Gastrocnemius medialis (tissue), 4 donors: Measurements from ENCODE around the gene GAL3ST1. TPM values are rescaled to one million over a fixed set of nuclear protein-coding genes. Genes with fewer than 3 reads are reported as not detected.

Experiments used
- ATAC-seq, 2 donors: fragments of 150-250 bp; one replicate each; pipeline ENCODE4 v1.9.1; 2016
- DNase-seq, 2 donors: peaks; one replicate each; pipeline ENCODE4 v3.0.0-alpha.2; 2019
- H3K27ac ChIP-seq, 4 donors: fragments of 200-600 bp; sonication (generic); 1 replicate in 1 of 4; 2 replicates in 3 of 4; pipeline ENCODE4 v1.5.1; 2016 to 2018; ENCODE audit warnings: mild to moderate bottlenecking in 2 of 4, moderate library complexity in 1 of 4
- H3K27me3 ChIP-seq, 3 donors: fragments of 200-600 bp; sonication (generic) in 2 of 3; 1 replicate in 1 of 3; 2 replicates in 2 of 3; pipeline versions ENCODE4 v1.5.1 to v1.6.0; 2016 to 2019; ENCODE audit warnings: mild to moderate bottlenecking in 1 of 3, moderate library complexity in 1 of 3
- H3K36me3 ChIP-seq, 2 donors: fragments of 200-600 bp; sonication (generic) in 1 of 2; one replicate each; pipeline ENCODE4 v1.5.1; 2017 to 2018
- H3K4me1 ChIP-seq, 2 donors: fragments of 200-600 bp; sonication (generic) in 1 of 2; one replicate each; pipeline ENCODE4 v1.5.1; 2016 to 2017; ENCODE audit warnings: mild to moderate bottlenecking in 2 of 2
- H3K4me3 ChIP-seq, 4 donors: fragments of 200-600 bp; sonication (generic) in 3 of 4; 1 replicate in 1 of 4; 2 replicates in 3 of 4; pipeline ENCODE4 v1.5.1; 2016 to 2019; ENCODE audit warnings: mild to moderate bottlenecking in 2 of 4
- H3K9me3 ChIP-seq, 3 donors: fragments of 200-600 bp; sonication (generic) in 2 of 3; 1 replicate in 1 of 3; 2 replicates in 2 of 3; pipeline ENCODE4 v1.5.1; 2016 to 2019
- CTCF ChIP-seq, 5 experiments: fragments of 450-650 bp in 3 of 5; fragments of 200-600 bp in 2 of 5; sonication (generic) in 2 of 5; IDR thresholded peaks in 4 of 5; conservative IDR thresholded peaks in 1 of 5; 1 replicate in 4 of 5; 2 replicates in 1 of 5; pipeline ENCODE4 v1.5.1; 2016 to 2019; ENCODE audit warnings: antibody characterized with exemption in 5 of 5, mild to moderate bottlenecking in 3 of 5, moderate library complexity in 3 of 5
- POLR2A ChIP-seq, 2 donors: fragments of 450-650 bp; IDR thresholded peaks; one replicate each; pipeline ENCODE4 v1.6.1; 2017; ENCODE audit warnings: antibody characterized with exemption in 2 of 2, mild to moderate bottlenecking in 2 of 2, moderate library complexity in 2 of 2
- in situ Hi-C, 4 donors: fragments of 200-750 bp; cut with MboI; loops; one replicate each; pipeline versions ENCODE4 v1.15.0 to v1.8.0; 2017; ENCODE audit warnings: low sequenced_read_pairs in 4 of 4
- intact Hi-C: fragments of 100-400 bp; cut with DNase I; formaldehyde crosslinking; loops from one replicate; pipeline ENCODE4 v1.15.1; 2023; ENCODE audit warnings: low total_unique reads
- total RNA-seq, 4 donors: library from RNA; depleted of rRNA; stranded (reverse); fragments of >200 nt; gene quantifications; one replicate each; pipeline versions ENCODE4 v1.1.0 to v1.2.3, GENCODE V29; 2016

Gene GAL3ST1
- total RNA-seq, 4 donors from 2014 or later = 0.29 to 2.0 (median 1.2) TPM

DNA sequence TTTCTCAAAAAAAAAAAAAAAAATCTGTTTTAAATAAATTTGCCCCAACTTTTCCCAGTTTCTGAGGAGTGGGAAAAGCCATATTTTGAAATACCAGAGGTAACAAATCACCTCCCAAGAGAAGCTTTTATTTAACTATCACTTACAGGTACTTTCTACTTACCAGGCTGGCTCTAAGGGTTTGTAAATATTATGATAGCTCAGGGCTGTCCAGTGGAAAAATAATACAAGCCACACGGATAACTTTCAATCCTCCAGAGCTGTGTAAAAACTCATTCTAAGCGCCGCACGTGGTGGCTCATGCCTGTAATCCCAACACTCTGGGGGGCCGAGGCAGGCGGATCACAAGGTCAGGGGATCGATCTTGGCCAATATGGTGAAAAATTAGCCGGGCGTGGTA is 63.4 kb downstream of the GAL3ST1 start:
- ATAC-seq (no peak), DNase-seq (no peak)
- Histone ChIP-seq H3K9me3 (no peaks in the 10 kb centered on the region), H3K36me3 (no peaks in the 10 kb centered on the region), H3K4me3 (no peak overlapping the region), H3K4me1 (no peaks in the 10 kb centered on the region), H3K27me3 (peaks cover 15 to 17% (median 16%) of the 10 kb centered on the region in 3 donors), H3K27ac (no peak overlapping the region)
- in situ Hi-C loops (no loop called here), intact Hi-C loops (no loop called here)
- no peak for TF ChIP-seq POLR2A (IDR thresholded peaks at IDR 0.05)
- no peak for TF ChIP-seq CTCF (IDR thresholded peaks at IDR 0.05 in 4 of 5, conservative IDR thresholded peaks at IDR 0.05 in 1 of 5)

DNA sequence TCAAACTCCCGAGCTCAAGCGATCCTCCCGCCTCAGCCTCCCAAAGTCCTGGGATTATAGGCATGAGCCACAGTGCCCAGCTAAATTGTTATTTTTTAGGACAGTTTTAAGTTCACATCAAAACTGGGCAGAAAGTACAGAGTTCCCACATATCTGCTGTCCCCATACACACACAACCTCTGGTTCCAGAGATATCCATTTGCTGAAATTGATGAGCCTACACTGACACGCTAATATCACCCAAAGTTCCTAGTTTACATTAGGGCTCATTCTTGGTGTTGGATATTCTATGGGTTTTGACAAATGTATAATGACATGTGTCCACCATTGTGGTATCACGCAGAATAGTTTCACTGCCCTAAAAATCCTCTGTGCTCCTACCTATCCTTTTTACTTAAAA is 66.2 kb downstream of the GAL3ST1 start:
- no peak for DNase-seq
- H3K9me3 ChIP-seq = no peaks in the 10 kb centered on the region
- no peaks in the 10 kb centered on the region for H3K36me3 ChIP-seq
- ATAC-seq = no peak
- no peak for TF ChIP-seq CTCF (IDR thresholded peaks at IDR 0.05 in 4 of 5, conservative IDR thresholded peaks at IDR 0.05 in 1 of 5)
- no peak for TF ChIP-seq POLR2A (IDR thresholded peaks at IDR 0.05)
- intact Hi-C loops (no loop called here), in situ Hi-C loops (no loop called here)
- H3K27ac ChIP-seq = no peak overlapping the region
- no peaks in the 10 kb centered on the region for H3K4me1 ChIP-seq
- no peak overlapping the region for H3K4me3 ChIP-seq
- peaks cover 39 to 43% (median 40%) of the 10 kb centered on the region in 3 donors for H3K27me3 ChIP-seq

DNA sequence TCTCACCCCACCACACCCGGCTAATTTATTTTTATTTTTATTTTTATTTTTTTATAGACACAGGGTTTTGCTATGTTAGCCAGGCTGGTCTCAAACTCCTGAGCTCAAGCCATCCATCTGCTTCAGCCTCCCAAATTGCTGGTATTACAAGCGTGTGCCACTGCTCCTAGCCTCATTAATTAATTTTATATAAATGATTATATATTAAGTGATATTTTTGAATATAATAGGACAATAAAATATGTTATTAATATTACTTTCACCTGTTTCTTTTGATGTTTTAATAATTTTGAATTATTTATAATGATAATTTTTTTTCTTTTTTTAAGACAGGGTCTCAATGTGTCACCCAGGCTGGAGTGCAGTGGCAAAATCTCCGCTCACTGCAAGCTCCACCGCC is 66.8 kb downstream of the GAL3ST1 start:
- ATAC-seq (no peak), DNase-seq (no peak)
- in situ Hi-C loops = no loop called here
- H3K4me3 ChIP-seq = no peak overlapping the region
- no peak overlapping the region for H3K27ac ChIP-seq
- no peaks in the 10 kb centered on the region for H3K9me3 ChIP-seq
- TF ChIP-seq POLR2A (IDR thresholded peaks at IDR 0.05) (no peak), CTCF (IDR thresholded peaks at IDR 0.05 in 4 of 5, conservative IDR thresholded peaks at IDR 0.05 in 1 of 5) (no peak)
- no peaks in the 10 kb centered on the region for H3K36me3 ChIP-seq
- intact Hi-C loops = no loop called here
- no peaks in the 10 kb centered on the region for H3K4me1 ChIP-seq
- H3K27me3 ChIP-seq = peaks cover 41 to 47% (median 42%) of the 10 kb centered on the region in 3 donors

DNA sequence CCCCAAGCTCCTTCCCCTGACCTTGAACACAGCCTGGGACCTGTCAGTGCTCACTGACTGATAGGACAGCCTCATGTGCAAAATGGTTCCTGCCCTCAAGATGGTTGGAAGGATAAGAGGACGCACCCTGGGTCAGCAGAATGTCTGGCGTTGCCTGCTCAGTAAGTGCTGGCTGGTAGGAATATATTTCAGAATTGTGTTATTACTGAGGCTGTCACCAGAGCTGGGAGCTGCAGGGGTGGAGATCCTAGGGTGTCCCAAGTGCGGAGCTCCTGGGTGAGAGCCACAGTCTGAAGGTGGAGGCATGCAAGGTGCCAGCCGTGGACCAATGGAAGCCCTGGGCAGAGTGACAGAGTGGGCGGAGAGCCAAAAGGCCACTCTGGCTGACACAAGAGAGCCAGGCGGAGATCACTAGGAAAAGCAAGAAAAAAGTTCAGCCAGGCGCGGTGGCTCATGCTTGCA is 67.9 kb downstream of the GAL3ST1 start:
- DNase-seq = no peak
- TF ChIP-seq POLR2A (IDR thresholded peaks at IDR 0.05) = no peak
- TF ChIP-seq CTCF (IDR thresholded peaks at IDR 0.05 in 4 of 5, conservative IDR thresholded peaks at IDR 0.05 in 1 of 5) = no peak
- in situ Hi-C loops = no loop called here
- H3K27me3 ChIP-seq = peaks cover 41 to 47% (median 47%) of the 10 kb centered on the region in 3 donors
- ATAC-seq = no peak
- H3K9me3 ChIP-seq = no peaks in the 10 kb centered on the region
- H3K4me3 ChIP-seq = no peak overlapping the region
- no peaks in the 10 kb centered on the region for H3K36me3 ChIP-seq
- intact Hi-C loops = no loop called here
- H3K4me1 ChIP-seq = no peaks in the 10 kb centered on the region
- no peak overlapping the region for H3K27ac ChIP-seq

Other genes starting within 250 kb of the GAL3ST1 start
- gene TBC1D10A, start 247.7 kb downstream of the GAL3ST1 start, total RNA-seq = 1 to 10 TPM; 4.1 to 9.6 (median 6.2) TPM
- gene SF3A1, start 217.8 kb downstream of the GAL3ST1 start, total RNA-seq = 100 to 1,000 TPM in 2 of 4 donors, 10 to 100 TPM in 2; 36.0 to 145 (median 94.5) TPM
- 1 to 10 TPM in 2 of 4 donors, under 1 TPM in 2; 0.41 to 1.4 (median 1.1) TPM for gene CCDC157, start 217.7 kb downstream of the GAL3ST1 start, total RNA-seq
- gene RNF215, start 187.3 kb downstream of the GAL3ST1 start, total RNA-seq = 10 to 100 TPM in 1 of 4 donors, 1 to 10 TPM in 3; 4.7 to 11.2 (median 8.1) TPM
- 1 to 10 TPM; 3.0 to 5.1 (median 4.2) TPM for gene SEC14L2, start 177.6 kb downstream of the GAL3ST1 start, total RNA-seq
- 10 to 100 TPM; 15.9 to 57.7 (median 44.5) TPM for gene MTFP1, start 148.9 kb downstream of the GAL3ST1 start, total RNA-seq
- gene SEC14L3, start 102.6 kb downstream of the GAL3ST1 start, total RNA-seq = not detected
- gene SEC14L4, start 69.0 kb downstream of the GAL3ST1 start, total RNA-seq = under 1 TPM in 1 of 4 donors, not detected in 3; 0.11 TPM
- gene SEC14L6, start 27.9 kb downstream of the GAL3ST1 start, total RNA-seq = not detected
- 10 to 100 TPM; 56.3 to 72.0 (median 65.8) TPM for gene PES1, start 17.2 kb upstream of the GAL3ST1 start, total RNA-seq
- gene TCN2, start 32.5 kb upstream of the GAL3ST1 start, total RNA-seq = 10 to 100 TPM in 3 of 4 donors, 1 to 10 TPM in 1; 5.1 to 12.8 (median 11.7) TPM
- gene SLC35E4, start 61.1 kb upstream of the GAL3ST1 start, total RNA-seq = 10 to 100 TPM in 2 of 4 donors, 1 to 10 TPM in 2; 8.5 to 19.3 (median 10.9) TPM
- gene DUSP18, start 93.2 kb upstream of the GAL3ST1 start, total RNA-seq = 1 to 10 TPM in 3 of 4 donors, under 1 TPM in 1; 0.82 to 4.3 (median 2.0) TPM
- gene OSBP2, start 120.2 kb upstream of the GAL3ST1 start, total RNA-seq = 1 to 10 TPM; 2.8 to 4.3 (median 3.0) TPM